SK-N-SH (cell line): ENCODE results near the gene RPRD2. TPM values are rescaled to one million over a fixed set of nuclear protein-coding genes. Genes with fewer than 3 reads are reported as not detected.

Source experiments
- CTCF ChIA-PET: fragments of 300-600, 350-600 bp; formaldehyde crosslinking; extraction: SDS; loops from one replicate; lab custom pipeline; 2021; lab: Yijun Ruan, JAX
- POLR2A ChIA-PET: fragments of 350-600 bp; sonication (Branson Sonifier 250); formaldehyde crosslinking; extraction: SDS; loops from one replicate; lab custom pipeline; 2020; ENCODE audit warnings: antibody characterized with exemption, inconsistent platforms; lab: Yijun Ruan, JAX
- DNase-seq: peaks from one replicate; pipeline ENCODE4 v3.0.0; 2012
- H2AFZ ChIP-seq: fragments of 200-600 bp; sonication (generic); 2 replicates; pipeline ENCODE4 v1.8.1; 2016; ENCODE audit warnings: antibody characterized with exemption, mild to moderate bottlenecking, low read depth
- H3F3A ChIP-seq: fragments of 200-600 bp; sonication (generic); replicated peaks from 2 replicates; pipeline ENCODE3; 2016; ENCODE audit warnings: antibody characterized with exemption, mild to moderate bottlenecking; ENCODE audit not compliant: insufficient read depth
- H3K27ac ChIP-seq, 2 experiments: fragments of 200-500 bp in 1 of 2; fragments of 200-600 bp in 1 of 2; sonication (Bioruptor generic) in 1 of 2; sonication (generic), shearing (Covaris generic) in 1 of 2; 2 replicates each; pipeline versions ENCODE4 v1.5.1 to v1.6.1; 2014 to 2016; ENCODE audit warnings: low read depth in 2 of 2, inconsistent platforms in 1 of 2, low read length in 1 of 2, mild to moderate bottlenecking in 1 of 2, mixed read lengths in 1 of 2
- H3K27me3 ChIP-seq: fragments of 200-600 bp; sonication (generic), shearing (Covaris generic); 2 replicates; pipeline ENCODE4 v1.6.1; 2016; ENCODE audit warnings: mixed run types; ENCODE audit not compliant: insufficient read depth
- H3K36me3 ChIP-seq, 2 experiments: fragments of 200-500 bp in 1 of 2; fragments of 200-600 bp in 1 of 2; sonication (Bioruptor generic) in 1 of 2; sonication (generic) in 1 of 2; replicated peaks in 1 of 2; 2 replicates each; pipeline versions ENCODE3 to v1.5.1; 2014 to 2016; ENCODE audit warnings: low read length in 1 of 2, mild to moderate bottlenecking in 1 of 2; ENCODE audit not compliant: insufficient read depth in 2 of 2, control insufficient read depth in 1 of 2
- H3K4me1 ChIP-seq, 2 experiments: fragments of 200-500 bp in 1 of 2; fragments of 200-600 bp in 1 of 2; sonication (Bioruptor generic) in 1 of 2; sonication (generic), shearing (Covaris generic) in 1 of 2; 2 replicates each; pipeline versions ENCODE4 v1.5.1 to v1.6.1; 2014 to 2016; ENCODE audit warnings: low read depth in 1 of 2, low read length in 1 of 2, mixed run types in 1 of 2; ENCODE audit not compliant: insufficient read depth in 2 of 2, control insufficient read depth in 1 of 2
- H3K4me2 ChIP-seq: fragments of 200-600 bp; sonication (generic), shearing (Covaris generic); 2 replicates; pipeline ENCODE4 v1.6.1; 2017; ENCODE audit warnings: mixed run types
- H3K4me3 ChIP-seq, 2 experiments: fragments of 200-500 bp in 1 of 2; fragments of 200-600 bp in 1 of 2; sonication (Bioruptor generic) in 1 of 2; sonication (generic), shearing (Covaris generic) in 1 of 2; 2 replicates each; pipeline versions ENCODE4 v1.5.1 to v1.8.1; 2014 to 2016; ENCODE audit warnings: low read depth in 2 of 2, inconsistent platforms in 1 of 2, low read length in 1 of 2, mild to moderate bottlenecking in 1 of 2, mixed read lengths in 1 of 2, moderate library complexity in 1 of 2
- H3K79me2 ChIP-seq: fragments of 200-600 bp; sonication (generic); 2 replicates; pipeline ENCODE4 v1.8.1; 2017; ENCODE audit warnings: mild to moderate bottlenecking; ENCODE audit not compliant: insufficient read depth
- H3K9ac ChIP-seq: fragments of 200-600 bp; sonication (generic); 2 replicates; pipeline ENCODE4 v1.6.1; 2017; ENCODE audit warnings: mixed run types
- H3K9me2 ChIP-seq: fragments of 200-600 bp; sonication (generic); 2 replicates; pipeline ENCODE4 v1.6.1; 2017; ENCODE audit warnings: mixed run types
- H3K9me3 ChIP-seq: fragments of 200-600 bp; sonication (generic); 2 replicates; pipeline ENCODE4 v1.6.1; 2017; ENCODE audit warnings: mixed run types, mild to moderate bottlenecking, moderate library complexity
- H4K20me1 ChIP-seq: fragments of 200-600 bp; sonication (generic); 2 replicates; pipeline ENCODE4 v1.6.1; 2017; ENCODE audit warnings: mild to moderate bottlenecking, mixed run types; ENCODE audit not compliant: insufficient read depth
- MXI1 ChIP-seq: IDR thresholded peaks from 2 replicates; pipeline ENCODE4 v1.6.1; 2012; ENCODE audit warnings: mild to moderate bottlenecking, low read depth, low read length, improper control_type of control experiment
- PBX3 ChIP-seq: IDR thresholded peaks from 2 replicates; pipeline ENCODE4; 2012
- RAD21 ChIP-seq: IDR thresholded peaks from 2 replicates; pipeline ENCODE4 v1.6.1; 2012; ENCODE audit warnings: mild to moderate bottlenecking, low read length
- RFX5 ChIP-seq: IDR thresholded peaks from 2 replicates; pipeline ENCODE4 v1.6.1; 2012; ENCODE audit warnings: mild to moderate bottlenecking, improper control_type of control experiment, low read length
- RXRA ChIP-seq: IDR thresholded peaks from 2 replicates; pipeline ENCODE4 v1.4.0; 2012; ENCODE audit warnings: low read depth, mild to moderate bottlenecking, borderline replicate concordance
- USF1 ChIP-seq: IDR thresholded peaks from 2 replicates; pipeline ENCODE4 v1.4.0; 2012; ENCODE audit warnings: low read depth, borderline replicate concordance
- WGBS: methylation state at CpG from one replicate; pipeline ENCODE4 v1.1.6; 2017; ENCODE audit warnings: low lambda C conversion rate; 5-methylcytosine and 5-hydroxymethylcytosine counted together
- polyA plus RNA-seq, 3 experiments: library from polyadenylated mRNA; depleted of rRNA; stranded (reverse); fragments of >200 nt; gene quantifications; 2 replicates each; pipeline ENCODE4 v1.2.3, GENCODE V29; 2012

Gene RPRD2
- polyA plus RNA-seq, 1 of the 3 experiments (the other 2 are of a cell fraction) = 9.2 TPM

- peaks cover 4% of the 10 kb centered on the region; the same call in 1 of the 2 replicates for H4K20me1 ChIP-seq
- CTCF ChIA-PET = interaction anchor here (1.6 kb wide), 1 partner anchor 10 kb away, joined by 4 read pairs; no protein-coding TSS in a partner anchor
- POLR2A ChIA-PET = no interaction called here
- peak overlapping the region; percentile 69 for H2AFZ ChIP-seq
- TF ChIP-seq USF1 (no peak), MXI1 (peak; percentile 10; the same call in 1 of the 2 replicates)
- TF ChIP-seq, all 33 proteins: peak for 1
- no peaks in the 10 kb centered on the region for H3K27me3 ChIP-seq
- H3K4me2 ChIP-seq = peak overlapping the region; percentile 83
- peak overlapping the region; percentile 87 for H3K9ac ChIP-seq
- 0% methylated on average over 3 of the region's 3 CpGs for WGBS
- H3K4me3 ChIP-seq = peak overlapping the region; percentile 72 to 76
- no peaks in the 10 kb centered on the region for H3K9me3 ChIP-seq
- H3K79me2 ChIP-seq = peaks cover 62% of the 10 kb centered on the region
- H3F3A ChIP-seq = peaks cover 26% of the 10 kb centered on the region
- H3K27ac ChIP-seq = peak overlapping the region; percentile 66 to 93
- DNase-seq = peak; percentile 38
- H3K9me2 ChIP-seq = no peaks in the 10 kb centered on the region
- H3K4me1 ChIP-seq = peaks cover 6 to 10% of the 10 kb centered on the region in 2 experiments; a peak in 3 of 4 replicates
- no peaks in the 10 kb centered on the region for H3K36me3 ChIP-seq
Observed at GRCh38 chr1:150365941-150366340, 2.0 kb downstream of the RPRD2 start.

- DNase-seq = no peak
- H3K36me3 ChIP-seq = no peaks in the 10 kb centered on the region
- no peaks in the 10 kb centered on the region for H3K9me3 ChIP-seq
- no peak for TF ChIP-seq RXRA
- no peak for TF ChIP-seq RAD21
- no peak for TF ChIP-seq PBX3
- peak overlapping the region; percentile 83 for H3K4me2 ChIP-seq
- H3K4me3 ChIP-seq = peak overlapping the region; percentile 72 to 76
- H3K27me3 ChIP-seq = no peaks in the 10 kb centered on the region
- peaks cover 6 to 10% of the 10 kb centered on the region in 2 experiments; a peak in 3 of 4 replicates for H3K4me1 ChIP-seq
- ChIA-PET POLR2A (interaction anchor here (0.5 kb wide), 1 partner anchor 110 kb away, joined by 3 read pairs; no protein-coding TSS in a partner anchor), CTCF (no interaction called here)
- 16% methylated on average over 12 of the region's 12 CpGs for WGBS
- H2AFZ ChIP-seq = peak overlapping the region; percentile 69; the same call in 1 of the 2 replicates
- H3K9ac ChIP-seq = peak overlapping the region; percentile 87; the same call in 1 of the 2 replicates
- peak overlapping the region; percentile 66 to 93 for H3K27ac ChIP-seq
- H3F3A ChIP-seq = peaks cover 22% of the 10 kb centered on the region
- H3K9me2 ChIP-seq = no peaks in the 10 kb centered on the region
- peaks cover 8% of the 10 kb centered on the region; the same call in 1 of the 2 replicates for H4K20me1 ChIP-seq
- peaks cover 70% of the 10 kb centered on the region for H3K79me2 ChIP-seq
Observed at GRCh38 chr1:150366416-150367296, 2.7 kb downstream of the RPRD2 start.

DNA sequence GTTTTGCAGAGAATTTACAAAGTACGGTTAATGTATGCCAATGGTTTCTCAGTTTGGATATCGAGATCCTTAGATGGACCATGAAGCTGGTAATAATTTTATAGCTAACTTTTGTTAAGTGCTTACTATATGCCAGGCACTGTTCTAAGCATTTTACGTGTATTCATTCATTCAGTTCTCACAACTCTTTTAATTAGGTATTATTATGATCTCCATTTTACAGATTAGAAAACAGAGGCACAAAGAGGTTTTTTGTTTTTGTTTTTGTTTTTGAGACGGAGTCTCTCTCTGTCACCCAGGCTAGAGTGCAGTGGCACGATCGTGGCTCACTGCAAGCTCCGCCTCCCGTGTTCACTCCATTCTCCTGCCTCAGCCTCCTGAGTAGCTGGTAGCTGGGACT lies 7.2 kb downstream of the RPRD2 start:
- no peak for DNase-seq
- Histone ChIP-seq H3K4me3 (no peak overlapping the region), H3K4me2 (no peak overlapping the region), H3K9me3 (no peaks in the 10 kb centered on the region), H4K20me1 (peaks cover 31% of the 10 kb centered on the region; the same call in 1 of the 2 replicates), H3K9me2 (no peaks in the 10 kb centered on the region)
- CTCF ChIA-PET = interaction anchor here (0.8 to 1.7 kb wide), 2 partner anchors 49 to 161 kb away, joined by 3 to 4 read pairs; no protein-coding TSS in a partner anchor
- WGBS = 95% methylated on average over 8 of the region's 8 CpGs
- no peak for TF ChIP-seq RFX5
- TF ChIP-seq RXRA = no peak
- TF ChIP-seq, all 33 proteins: peak for 0
- no peaks in the 10 kb centered on the region for H3K27me3 ChIP-seq
- H3K9ac ChIP-seq = no peak overlapping the region
- peaks cover 9% of the 10 kb centered on the region for H3F3A ChIP-seq
- peaks cover 98% of the 10 kb centered on the region for H3K79me2 ChIP-seq
- POLR2A ChIA-PET = no interaction called here
- H3K36me3 ChIP-seq = no peaks in the 10 kb centered on the region
- H3K27ac ChIP-seq = no peak overlapping the region
- no peak overlapping the region for H2AFZ ChIP-seq
- peaks cover 0 to 19% of the 10 kb centered on the region in 2 experiments for H3K4me1 ChIP-seq
